Skeletal muscle tissue (tissue), 4 donors: ENCODE data around the gene ZNF689. TPM values are rescaled to one million over a fixed set of nuclear protein-coding genes. Genes with fewer than 3 reads are reported as not detected.

Experiments
- H3K27ac ChIP-seq: one replicate; pipeline ENCODE4 v1.7.0; 2013; ENCODE audit warnings: mild to moderate bottlenecking, low read depth, low read length, inconsistent platforms
- H3K27me3 ChIP-seq, 3 donors: one replicate each; pipeline ENCODE4 v1.7.0; 2013; ENCODE audit warnings: low read length in 3 of 3; ENCODE audit not compliant: control insufficient read depth in 3 of 3, insufficient read depth in 3 of 3
- H3K36me3 ChIP-seq, 3 donors: one replicate each; pipeline ENCODE4 v1.7.0; 2013; ENCODE audit warnings: low read length in 3 of 3; ENCODE audit not compliant: control insufficient read depth in 3 of 3, insufficient read depth in 3 of 3
- H3K4me1 ChIP-seq, 3 donors: one replicate each; pipeline ENCODE4 v1.7.0; 2013; ENCODE audit warnings: low read length in 3 of 3, mild to moderate bottlenecking in 3 of 3; ENCODE audit not compliant: control insufficient read depth in 3 of 3, insufficient read depth in 3 of 3
- H3K4me3 ChIP-seq, 3 donors: one replicate each; pipeline ENCODE4 v1.7.0; 2013; ENCODE audit warnings: low read length in 3 of 3
- H3K9ac ChIP-seq, 3 donors: one replicate each; pipeline ENCODE4 v1.7.0; 2013; ENCODE audit warnings: low read length in 3 of 3, mild to moderate bottlenecking in 3 of 3, moderate library complexity in 2 of 3, low read depth in 1 of 3
- H3K9me3 ChIP-seq, 3 donors: one replicate each; pipeline ENCODE4 v1.7.0; 2013; ENCODE audit warnings: low read length in 3 of 3; ENCODE audit not compliant: control insufficient read depth in 3 of 3
- total RNA-seq: library from RNA; depleted of rRNA; stranded (reverse); fragments of >200 nt; gene quantifications from one replicate; pipeline ENCODE4 v1.2.3, GENCODE V29; 2014
- donor health status: Osteomylitis.

Gene ZNF689
- total RNA-seq, 1 donor from 2014 or later, result 4.7 TPM

GRCh38 chr16:30620169-30620568 lies 10.0 kb upstream of the ZNF689 start:
- Histone ChIP-seq H3K4me3 (no peak overlapping the region), H3K36me3 (no peaks in the 10 kb centered on the region), H3K9ac (no peak overlapping the region), H3K27ac (no peak overlapping the region), H3K27me3 (peaks cover 0 to 6% (median 0%) of the 10 kb centered on the region in 3 donors), H3K4me1 (no peaks in the 10 kb centered on the region), H3K9me3 (no peaks in the 10 kb centered on the region)

- Histone ChIP-seq H3K36me3 (no peaks in the 10 kb centered on the region), H3K9me3 (no peaks in the 10 kb centered on the region), H3K27me3 (peaks cover 0 to 7% (median 0%) of the 10 kb centered on the region in 3 donors), H3K9ac (no peak overlapping the region), H3K4me1 (no peaks in the 10 kb centered on the region), H3K4me3 (no peak overlapping the region), H3K27ac (no peak overlapping the region)
Measured at GRCh38 chr16:30619638-30620037, 9.4 kb upstream of the ZNF689 start.

- no peaks in the 10 kb centered on the region for H3K9me3 ChIP-seq
- H3K27ac ChIP-seq, result no peak overlapping the region
- H3K4me1 ChIP-seq, result no peaks in the 10 kb centered on the region
- peaks cover 0 to 4% (median 0%) of the 10 kb centered on the region in 3 donors for H3K27me3 ChIP-seq
- no peak overlapping the region for H3K9ac ChIP-seq
- H3K36me3 ChIP-seq, result no peaks in the 10 kb centered on the region
- no peak overlapping the region for H3K4me3 ChIP-seq
Measured at GRCh38 chr16:30619202-30619601, 9.0 kb upstream of the ZNF689 start.

- H3K27me3 ChIP-seq, result peaks cover 0 to 4% (median 0%) of the 10 kb centered on the region in 3 donors
- H3K4me1 ChIP-seq, result peaks cover 0 to 1% (median 1%) of the 10 kb centered on the region in 3 donors
- no peak overlapping the region for H3K4me3 ChIP-seq
- peak overlapping the region in 1 of 3 donors; percentile 16 for H3K9ac ChIP-seq
- no peaks in the 10 kb centered on the region for H3K36me3 ChIP-seq
- H3K27ac ChIP-seq, result no peak overlapping the region
- no peaks in the 10 kb centered on the region for H3K9me3 ChIP-seq
Measured at GRCh38 chr16:30615358-30616091, 5.3 kb upstream of the ZNF689 start.

- Histone ChIP-seq H3K27me3 (no peaks in the 10 kb centered on the region), H3K9me3 (no peaks in the 10 kb centered on the region), H3K4me3 (peak overlapping the region; percentile 93 to 96 (median 96)), H3K27ac (peak overlapping the region; percentile 92), H3K36me3 (peaks cover 14 to 23% (median 14%) of the 10 kb centered on the region in 3 donors), H3K9ac (peak overlapping the region; percentile 98 to 99 (median 98)), H3K4me1 (peaks cover 13 to 14% (median 14%) of the 10 kb centered on the region in 3 donors)
Measured at GRCh38 chr16:30609002-30609925, 925 bp downstream of the ZNF689 start.

GRCh38 chr16:30606004-30606403 lies 4.2 kb downstream of the ZNF689 start:
- Histone ChIP-seq H3K27ac (no peak overlapping the region), H3K9ac (no peak overlapping the region), H3K4me3 (no peak overlapping the region), H3K9me3 (no peaks in the 10 kb centered on the region), H3K4me1 (peaks cover 19 to 30% (median 23%) of the 10 kb centered on the region in 3 donors), H3K27me3 (no peaks in the 10 kb centered on the region), H3K36me3 (peaks cover 24 to 41% (median 31%) of the 10 kb centered on the region in 3 donors)

GRCh38 chr16:30605158-30605557 lies 5.0 kb downstream of the ZNF689 start:
- H3K9me3 ChIP-seq, result no peaks in the 10 kb centered on the region
- no peak overlapping the region for H3K27ac ChIP-seq
- H3K4me3 ChIP-seq, result no peak overlapping the region
- H3K4me1 ChIP-seq, result peaks cover 16 to 30% (median 20%) of the 10 kb centered on the region in 3 donors
- H3K9ac ChIP-seq, result no peak overlapping the region
- H3K36me3 ChIP-seq, result peaks cover 24 to 41% (median 31%) of the 10 kb centered on the region in 3 donors
- H3K27me3 ChIP-seq, result no peaks in the 10 kb centered on the region

- no peak overlapping the region for H3K27ac ChIP-seq
- H3K9me3 ChIP-seq, result no peaks in the 10 kb centered on the region
- peaks cover 13 to 27% (median 19%) of the 10 kb centered on the region in 3 donors for H3K4me1 ChIP-seq
- no peak overlapping the region for H3K4me3 ChIP-seq
- no peaks in the 10 kb centered on the region for H3K27me3 ChIP-seq
- H3K36me3 ChIP-seq, result peaks cover 24 to 41% (median 31%) of the 10 kb centered on the region in 3 donors
- H3K9ac ChIP-seq, result no peak overlapping the region
Measured at GRCh38 chr16:30604316-30604947, 5.8 kb downstream of the ZNF689 start.

- no peak overlapping the region for H3K9ac ChIP-seq
- no peak overlapping the region for H3K4me3 ChIP-seq
- H3K27ac ChIP-seq, result no peak overlapping the region
- peaks cover 24 to 41% (median 31%) of the 10 kb centered on the region in 3 donors for H3K36me3 ChIP-seq
- H3K27me3 ChIP-seq, result no peaks in the 10 kb centered on the region
- no peaks in the 10 kb centered on the region for H3K9me3 ChIP-seq
- peaks cover 8 to 23% (median 14%) of the 10 kb centered on the region in 3 donors for H3K4me1 ChIP-seq
Measured at GRCh38 chr16:30603945-30604315, 6.3 kb downstream of the ZNF689 start.
